Endothelial cell of umbilical vein (primary cell): Measurements from ENCODE around the gene NR1H4. TPM values are rescaled to one million over a fixed set of nuclear protein-coding genes. Genes with fewer than 3 reads are reported as not detected.

ENCODE experiments used
- BruUV-seq: library from RNA; stranded (reverse); fragments of 400-500 nt; replicated peaks from 2 replicates; lab custom pipeline; 2021; lab: Mats Ljungman, UMichigan
- CTCF ChIA-PET: fragments of 300-600, 350-600 bp; sonication (Branson Sonifier 250); formaldehyde crosslinking; loops from one replicate; lab custom pipeline; 2021; ENCODE audit warnings: antibody characterized with exemption, inconsistent platforms; lab: Charles Lee
- POLR2A ChIA-PET: fragments of 300-600, 350-600 bp; sonication (Branson Sonifier 250); formaldehyde crosslinking; loops from one replicate; lab custom pipeline; 2021; ENCODE audit warnings: antibody characterized with exemption, inconsistent platforms; lab: Charles Lee
- DNase-seq: peaks from one replicate; pipeline ENCODE4 v3.0.0-alpha.2; 2011; ENCODE audit warnings: low read depth, low spot score
- FAIRE-seq: peaks from 2 replicates; lab custom pipeline; 2011; peaks lifted over from hg19 to GRCh38; lab: Jason Lieb, UNC
- H2AFZ ChIP-seq: 2 replicates; pipeline ENCODE4 v1.6.0; 2012; ENCODE audit warnings: low read depth, low read length, control low read depth, inconsistent platforms
- H3K27ac ChIP-seq: 2 replicates; pipeline ENCODE4 v1.5.1; 2011; ENCODE audit warnings: low read depth, mild to moderate bottlenecking, control low read depth, low read length, moderate library complexity; ENCODE audit not compliant: insufficient read depth
- H3K27me3 ChIP-seq, 2 experiments: 2 replicates each; pipeline versions ENCODE4 v1.6.0 to v1.6.1; 2011; ENCODE audit warnings: low read length in 2 of 2, mixed read lengths in 1 of 2; ENCODE audit not compliant: control insufficient read depth in 2 of 2, insufficient read depth in 2 of 2
- H3K36me3 ChIP-seq, 2 experiments: 2 replicates in 1 of 2; 3 replicates in 1 of 2; pipeline ENCODE4 v1.5.1; 2011; ENCODE audit warnings: low read length in 2 of 2, mild to moderate bottlenecking in 1 of 2, moderate library complexity in 1 of 2; ENCODE audit not compliant: control insufficient read depth in 2 of 2, insufficient read depth in 2 of 2; ENCODE audit errors: extremely low read depth in 1 of 2
- H3K4me1 ChIP-seq: 3 replicates; pipeline ENCODE4 v1.5.1; 2011; ENCODE audit warnings: mild to moderate bottlenecking, low read length; ENCODE audit not compliant: control insufficient read depth, insufficient read depth; ENCODE audit errors: extremely low read depth
- H3K4me2 ChIP-seq: 2 replicates; pipeline ENCODE4 v1.6.1; 2011; ENCODE audit warnings: low read length, control low read depth, mixed read lengths; ENCODE audit not compliant: insufficient read depth
- H3K4me3 ChIP-seq, 3 experiments: fragments of 200-600 bp in 1 of 3; sonication (generic), shearing (Covaris generic) in 1 of 3; replicated peaks in 1 of 3; 2 replicates each; pipeline ENCODE4 v1.5.1; 2011 to 2016; ENCODE audit warnings: control low read depth in 3 of 3, low read length in 3 of 3, mild to moderate bottlenecking in 2 of 3, inconsistent platforms in 1 of 3, low read depth in 1 of 3, moderate library complexity in 1 of 3; ENCODE audit not compliant: insufficient read depth in 1 of 3
- H3K79me2 ChIP-seq: 2 replicates; pipeline ENCODE4 v1.6.0; 2012; ENCODE audit warnings: low read length, inconsistent platforms; ENCODE audit not compliant: control insufficient read depth, insufficient read depth
- H3K9ac ChIP-seq: replicated peaks from 2 replicates; pipeline ENCODE3; 2011; ENCODE audit warnings: low read length, control low read depth; ENCODE audit not compliant: insufficient read depth; ENCODE audit errors: extremely low read depth
- H3K9me1 ChIP-seq: replicated peaks from 3 replicates; pipeline ENCODE4 v1.6.0; 2011; ENCODE audit warnings: mild to moderate bottlenecking, low read length; ENCODE audit not compliant: control insufficient read depth, insufficient read depth; ENCODE audit errors: extremely low read depth
- H3K9me3 ChIP-seq: replicated peaks from 2 replicates; pipeline ENCODE4 v1.5.1; 2012; ENCODE audit warnings: low read length, inconsistent platforms; ENCODE audit not compliant: control insufficient read depth, insufficient read depth
- H4K20me1 ChIP-seq: replicated peaks from 2 replicates; pipeline ENCODE3; 2011; ENCODE audit warnings: mild to moderate bottlenecking, low read length; ENCODE audit not compliant: control insufficient read depth, insufficient read depth; ENCODE audit errors: extremely low read depth
- EZH2 ChIP-seq: IDR thresholded peaks from 2 replicates; pipeline ENCODE4 v1.6.1; 2012; ENCODE audit warnings: borderline replicate concordance, low read depth, mild to moderate bottlenecking, moderate library complexity, low read length, inconsistent platforms; ENCODE audit not compliant: severe bottlenecking
- FOS ChIP-seq: IDR thresholded peaks from 2 replicates; pipeline ENCODE4 v1.6.1; 2011; ENCODE audit warnings: mild to moderate bottlenecking, low read length, moderate library complexity, borderline replicate concordance; ENCODE audit not compliant: insufficient read depth
- GATA2 ChIP-seq: IDR thresholded peaks from 2 replicates; pipeline ENCODE4 v1.7.0; 2011; ENCODE audit warnings: low read depth, mild to moderate bottlenecking, moderate library complexity, mixed read lengths, low read length; ENCODE audit not compliant: insufficient read length, insufficient read depth
- JUN ChIP-seq: IDR thresholded peaks from 2 replicates; pipeline ENCODE4 v1.6.1; 2011; ENCODE audit warnings: borderline replicate concordance, low read depth; ENCODE audit not compliant: insufficient read length, insufficient read depth
- MYC ChIP-seq: IDR thresholded peaks from one replicate; pipeline ENCODE4 v1.6.1; 2011; ENCODE audit warnings: mild to moderate bottlenecking, low read depth, low read length
- POLR2A ChIP-seq: IDR thresholded peaks from 2 replicates; pipeline ENCODE4 v1.6.1; 2012; ENCODE audit warnings: low read depth, mild to moderate bottlenecking, control low read depth, low read length
- POLR2AphosphoS5 ChIP-seq: IDR thresholded peaks from 2 replicates; pipeline ENCODE4 v1.6.1; 2012; ENCODE audit warnings: low read depth, mild to moderate bottlenecking, control low read depth, low read length, moderate library complexity; ENCODE audit not compliant: insufficient read depth
- dilution Hi-C: fragments of 300-500 bp; cut with MboI; formaldehyde crosslinking; loops from one replicate; pipeline ENCODE4 v1.15.0; 2019; ENCODE audit warnings: low sequenced_read_pairs; ENCODE audit not compliant: extremely low pct_ligation_motif_present
- intact Hi-C: fragments of 100-400 bp; cut with micrococcal nuclease; formaldehyde crosslinking; loops from one replicate; pipeline ENCODE4 v1.10.0; 2022
- polyA plus RNA-seq, 4 experiments: library from polyadenylated mRNA; depleted of rRNA in 3 of 4; stranded (reverse) in 3 of 4; unstranded in 1 of 4; fragments of >200 nt; gene quantifications; 2 replicates each; pipeline versions ENCODE4 v1.2.1 to v1.2.3, GENCODE V29; 2011 to 2012; ENCODE audit warnings: missing spikeins in 1 of 4
- total RNA-seq: library from RNA; stranded (reverse); gene quantifications from 2 replicates; pipeline ENCODE4 v1.2.3, GENCODE V29; 2021
- TF ChIP-seq, protein P1 (sequence below), 2 donors: IDR thresholded peaks; 1 replicate in 1 of 2; 2 replicates in 1 of 2; pipeline ENCODE4 v1.5.1; 2011; ENCODE audit warnings: low read length in 2 of 2, mild to moderate bottlenecking in 2 of 2, moderate library complexity in 2 of 2, control low read depth in 1 of 2, inconsistent platforms in 1 of 2, low read depth in 1 of 2; ENCODE audit not compliant: insufficient read depth in 1 of 2; ENCODE audit errors: extremely low read depth in 1 of 2
- TF ChIP-seq, protein P2 (sequence below): IDR thresholded peaks from 2 replicates; pipeline ENCODE4 v1.6.1; 2011; ENCODE audit not compliant: insufficient read depth, insufficient read length

The NR1H4 gene
- total and polyA plus RNA-seq, 2 donors (not counting 3 experiments of a cell fraction or from before 2014, with no cell fraction given): not detected

DNA sequence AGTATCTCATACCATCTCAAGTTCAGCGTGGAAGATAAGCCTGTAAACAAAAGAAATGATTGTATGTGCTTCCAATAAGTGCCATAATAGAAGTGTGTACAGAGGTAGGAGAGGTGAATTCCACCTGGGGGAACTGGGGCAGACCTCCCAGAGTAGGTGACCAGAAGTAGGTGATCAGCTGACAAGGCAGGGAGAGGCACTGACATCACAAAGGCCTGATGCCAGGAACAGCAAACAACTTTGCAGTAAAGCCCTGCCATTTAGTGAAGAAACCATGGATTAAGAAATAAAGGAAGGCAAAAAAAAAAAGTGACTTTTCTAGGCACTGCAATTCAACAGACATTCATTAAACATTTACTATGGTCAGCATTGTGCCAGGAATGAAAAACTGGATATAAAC, 31.1 kb downstream of the NR1H4 start:
- TF ChIP-seq JUN (no peak), EZH2 (no peak), MYC (no peak)
- Histone ChIP-seq H3K27me3 (no peaks in the 10 kb centered on the region), H4K20me1 (no peaks in the 10 kb centered on the region), H3K9me3 (no peaks in the 10 kb centered on the region), H2AFZ (no peak overlapping the region), H3K9ac (no peak overlapping the region), H3K27ac (no peak overlapping the region), H3K4me3 (no peak overlapping the region), H3K4me1 (no peaks in the 10 kb centered on the region), H3K9me1 (no peaks in the 10 kb centered on the region), H3K79me2 (no peaks in the 10 kb centered on the region), H3K4me2 (no peak overlapping the region), H3K36me3 (no peaks in the 10 kb centered on the region)
- ChIA-PET CTCF (no interaction called here), POLR2A (no interaction called here)
- no TSS peak for BruUV-seq
- dilution Hi-C loops: no loop called here
- intact Hi-C loops: no loop called here
- no peak for FAIRE-seq
- DNase-seq: no peak

DNA sequence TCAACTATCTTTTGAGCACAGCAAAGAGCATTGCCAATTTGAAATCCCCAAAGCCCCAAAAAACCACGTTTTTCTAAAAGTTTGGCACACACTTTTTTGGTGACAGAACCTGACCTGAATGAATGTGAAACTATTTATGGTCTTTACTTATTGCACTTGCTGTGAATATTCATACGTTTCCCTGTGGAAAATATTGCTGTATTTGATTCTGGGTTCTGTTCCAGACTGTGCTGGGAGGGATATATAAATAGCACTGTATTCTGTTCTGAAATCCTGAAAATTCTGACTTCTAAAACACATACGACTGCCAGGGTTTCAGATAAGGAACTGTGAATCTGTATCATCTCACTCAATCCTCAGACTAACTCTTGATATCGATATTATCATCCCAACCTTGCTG, 35.1 kb downstream of the NR1H4 start:
- no peak overlapping the region for H2AFZ ChIP-seq
- no peaks in the 10 kb centered on the region for H3K9me3 ChIP-seq
- no peak overlapping the region for H3K4me3 ChIP-seq
- no peaks in the 10 kb centered on the region for H3K79me2 ChIP-seq
- dilution Hi-C loops: no loop called here
- H3K4me2 ChIP-seq: no peak overlapping the region
- no peak overlapping the region for H3K27ac ChIP-seq
- H3K9ac ChIP-seq: no peak overlapping the region
- H4K20me1 ChIP-seq: no peaks in the 10 kb centered on the region
- BruUV-seq: no TSS peak
- ChIA-PET POLR2A (no interaction called here), CTCF (no interaction called here)
- DNase-seq: no peak
- no peak for FAIRE-seq
- intact Hi-C loops: no loop called here
- no peak for TF ChIP-seq POLR2AphosphoS5
- TF ChIP-seq GATA2: no peak
- TF ChIP-seq EZH2: no peak
- no peak for TF ChIP-seq POLR2A
- TF ChIP-seq, protein P1, sequence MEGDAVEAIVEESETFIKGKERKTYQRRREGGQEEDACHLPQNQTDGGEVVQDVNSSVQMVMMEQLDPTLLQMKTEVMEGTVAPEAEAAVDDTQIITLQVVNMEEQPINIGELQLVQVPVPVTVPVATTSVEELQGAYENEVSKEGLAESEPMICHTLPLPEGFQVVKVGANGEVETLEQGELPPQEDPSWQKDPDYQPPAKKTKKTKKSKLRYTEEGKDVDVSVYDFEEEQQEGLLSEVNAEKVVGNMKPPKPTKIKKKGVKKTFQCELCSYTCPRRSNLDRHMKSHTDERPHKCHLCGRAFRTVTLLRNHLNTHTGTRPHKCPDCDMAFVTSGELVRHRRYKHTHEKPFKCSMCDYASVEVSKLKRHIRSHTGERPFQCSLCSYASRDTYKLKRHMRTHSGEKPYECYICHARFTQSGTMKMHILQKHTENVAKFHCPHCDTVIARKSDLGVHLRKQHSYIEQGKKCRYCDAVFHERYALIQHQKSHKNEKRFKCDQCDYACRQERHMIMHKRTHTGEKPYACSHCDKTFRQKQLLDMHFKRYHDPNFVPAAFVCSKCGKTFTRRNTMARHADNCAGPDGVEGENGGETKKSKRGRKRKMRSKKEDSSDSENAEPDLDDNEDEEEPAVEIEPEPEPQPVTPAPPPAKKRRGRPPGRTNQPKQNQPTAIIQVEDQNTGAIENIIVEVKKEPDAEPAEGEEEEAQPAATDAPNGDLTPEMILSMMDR (IDR thresholded peaks at IDR 0.05; ENCODE audit: extremely low read depth in 1 of 2, insufficient read depth in 1 of 2, low read depth in 1 of 2, low read length in 2 of 2): no peak
- no peak for TF ChIP-seq JUN
- TF ChIP-seq MYC: no peak
- TF ChIP-seq, protein P2, sequence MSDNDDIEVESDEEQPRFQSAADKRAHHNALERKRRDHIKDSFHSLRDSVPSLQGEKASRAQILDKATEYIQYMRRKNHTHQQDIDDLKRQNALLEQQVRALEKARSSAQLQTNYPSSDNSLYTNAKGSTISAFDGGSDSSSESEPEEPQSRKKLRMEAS: no peak
- TF ChIP-seq FOS: no peak
- no peaks in the 10 kb centered on the region for H3K4me1 ChIP-seq
- H3K27me3 ChIP-seq: no peaks in the 10 kb centered on the region
- no peaks in the 10 kb centered on the region for H3K9me1 ChIP-seq
- H3K36me3 ChIP-seq: no peaks in the 10 kb centered on the region
